ENCODE data around the gene ITK. TPM values are rescaled to one million over a fixed set of nuclear protein-coding genes. Genes with fewer than 3 reads are reported as not detected.

ITK gene
- total RNA-seq, 1 donor from 2014 or later = 8.1 TPM

DNA sequence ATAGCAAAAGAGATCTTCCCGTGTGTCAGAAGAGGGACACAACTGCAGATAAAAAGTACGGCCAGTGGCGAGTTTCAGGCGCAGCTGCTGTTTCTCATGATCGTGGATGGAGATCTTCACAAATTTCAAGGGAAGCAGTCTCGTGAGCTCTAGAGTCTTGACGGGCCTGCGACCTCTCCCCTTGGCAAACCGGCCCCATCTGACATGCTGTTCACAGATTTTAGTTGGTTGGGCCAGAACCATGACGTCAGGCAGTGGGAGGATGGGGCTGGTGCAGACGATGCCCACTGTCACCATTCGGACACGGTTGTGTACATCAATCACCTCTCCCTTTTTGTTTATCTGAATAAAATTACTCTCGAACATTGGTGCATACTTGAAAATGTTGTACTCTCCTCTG is 15.0 kb upstream of the ITK start:
- no peak for ATAC-seq
- intact Hi-C loops (cut with DNase I) = no loop called here
- DNase-seq = no peak

DNA sequence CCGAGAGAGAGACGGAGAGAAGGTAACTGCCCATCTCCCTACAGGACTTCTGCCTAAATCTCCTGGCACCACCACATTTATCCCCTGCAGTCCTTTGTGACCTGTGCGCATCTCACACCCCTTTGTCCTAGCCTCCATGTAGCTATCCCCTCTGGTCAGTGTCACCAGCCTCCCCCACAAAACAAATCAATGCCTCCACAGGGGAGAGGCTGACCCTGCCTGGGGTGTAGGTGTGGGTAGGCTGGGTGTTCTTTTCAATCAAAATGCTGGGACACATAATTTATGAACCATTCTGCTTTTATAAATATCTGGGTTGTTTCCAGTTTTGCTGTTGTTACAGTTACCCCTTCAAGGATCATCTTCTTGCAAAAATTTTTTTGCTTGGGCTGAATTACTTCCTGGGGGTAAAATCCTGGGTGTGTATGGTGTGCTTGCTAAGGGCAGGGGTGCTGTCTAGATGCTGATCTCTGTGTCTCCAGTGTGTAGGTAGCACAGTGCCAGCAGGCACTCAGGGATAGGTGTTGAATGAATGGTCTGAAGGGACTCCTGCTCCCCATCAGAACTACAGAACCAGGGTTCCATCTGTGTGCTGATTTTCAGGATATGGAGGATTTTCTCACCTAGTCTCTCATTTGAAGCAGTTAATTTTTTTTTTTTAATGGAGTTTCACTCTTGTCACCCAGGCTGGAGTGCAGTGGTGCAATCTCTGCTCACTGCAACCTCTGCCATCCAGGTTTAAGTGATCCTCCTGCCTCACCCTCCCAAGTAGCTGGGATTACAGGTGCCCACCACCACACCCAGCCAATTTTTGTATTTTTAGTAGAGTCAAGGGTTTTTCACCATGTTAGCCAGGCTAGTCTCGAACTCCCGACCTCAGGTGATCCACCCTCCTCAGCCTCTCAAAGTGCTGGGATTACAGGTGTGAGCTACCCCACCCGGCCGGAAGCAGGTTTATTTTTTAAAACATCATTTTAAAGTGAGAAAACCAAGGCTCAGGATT is 14.1 kb upstream of the ITK start, which contains the start of gene GARIN3:
GARIN3 (minus strand) TSS at position 51 of the 1,000 bp plus-strand sequence. CDS start 96 bp downstream, outside the sequence.
- no peak within 1 kb of the TSS for H3K4me3 ChIP-seq
- no peaks in the 10 kb centered on the region for H3K36me3 ChIP-seq
- H3K9me3 ChIP-seq = no peaks in the 10 kb centered on the region
- ATAC-seq = no peak
- intact Hi-C loops (cut with DNase I) = no loop called here
- no peak for DNase-seq
- TF ChIP-seq, protein P1, sequence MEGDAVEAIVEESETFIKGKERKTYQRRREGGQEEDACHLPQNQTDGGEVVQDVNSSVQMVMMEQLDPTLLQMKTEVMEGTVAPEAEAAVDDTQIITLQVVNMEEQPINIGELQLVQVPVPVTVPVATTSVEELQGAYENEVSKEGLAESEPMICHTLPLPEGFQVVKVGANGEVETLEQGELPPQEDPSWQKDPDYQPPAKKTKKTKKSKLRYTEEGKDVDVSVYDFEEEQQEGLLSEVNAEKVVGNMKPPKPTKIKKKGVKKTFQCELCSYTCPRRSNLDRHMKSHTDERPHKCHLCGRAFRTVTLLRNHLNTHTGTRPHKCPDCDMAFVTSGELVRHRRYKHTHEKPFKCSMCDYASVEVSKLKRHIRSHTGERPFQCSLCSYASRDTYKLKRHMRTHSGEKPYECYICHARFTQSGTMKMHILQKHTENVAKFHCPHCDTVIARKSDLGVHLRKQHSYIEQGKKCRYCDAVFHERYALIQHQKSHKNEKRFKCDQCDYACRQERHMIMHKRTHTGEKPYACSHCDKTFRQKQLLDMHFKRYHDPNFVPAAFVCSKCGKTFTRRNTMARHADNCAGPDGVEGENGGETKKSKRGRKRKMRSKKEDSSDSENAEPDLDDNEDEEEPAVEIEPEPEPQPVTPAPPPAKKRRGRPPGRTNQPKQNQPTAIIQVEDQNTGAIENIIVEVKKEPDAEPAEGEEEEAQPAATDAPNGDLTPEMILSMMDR (IDR thresholded peaks at IDR 0.05) = no peak
- H3K27ac ChIP-seq = no peak within 1 kb of the TSS
- no peaks in the 10 kb centered on the region for H3K27me3 ChIP-seq
- no peaks in the 10 kb centered on the region for H3K4me1 ChIP-seq

More for the DNA sequence above, 15.0 kb upstream of the ITK start:
- H3K27me3 ChIP-seq = no peaks in the 10 kb centered on the region
- no peak overlapping the region for H3K4me3 ChIP-seq
- TF ChIP-seq, protein P1 (IDR thresholded peaks at IDR 0.05) = no peak
- H3K4me1 ChIP-seq = no peaks in the 10 kb centered on the region
- H3K27ac ChIP-seq = no peak overlapping the region
- no peaks in the 10 kb centered on the region for H3K36me3 ChIP-seq
- H3K9me3 ChIP-seq = no peaks in the 10 kb centered on the region

DNA sequence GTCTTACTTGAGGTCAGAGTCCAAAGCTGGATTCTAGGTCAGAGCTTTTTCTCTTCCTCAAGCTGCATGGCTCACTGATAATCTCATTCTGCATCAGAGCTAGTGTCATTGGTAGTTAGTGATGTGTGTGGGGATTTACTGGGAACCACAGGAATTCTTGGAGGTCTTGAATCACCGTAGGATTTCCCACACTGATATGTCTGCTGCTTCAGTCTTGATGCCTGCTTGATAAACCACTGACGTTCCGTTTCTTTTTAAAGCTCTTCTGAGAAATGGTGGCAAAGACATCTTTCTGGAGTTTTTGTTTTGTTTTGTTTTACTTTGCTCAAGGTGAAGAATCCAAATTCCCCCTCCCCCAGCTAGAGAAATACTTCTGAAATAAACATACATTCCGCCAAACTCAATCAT is 13.4 kb upstream of the ITK start:
- intact Hi-C loops (cut with DNase I) = no loop called here
- no peaks in the 10 kb centered on the region for H3K9me3 ChIP-seq
- H3K36me3 ChIP-seq = no peaks in the 10 kb centered on the region
- TF ChIP-seq, protein P1 (IDR thresholded peaks at IDR 0.05) = no peak
- H3K27ac ChIP-seq = no peak overlapping the region
- no peaks in the 10 kb centered on the region for H3K27me3 ChIP-seq
- no peak overlapping the region for H3K4me3 ChIP-seq
- no peak for ATAC-seq
- DNase-seq = no peak
- no peaks in the 10 kb centered on the region for H3K4me1 ChIP-seq

DNA sequence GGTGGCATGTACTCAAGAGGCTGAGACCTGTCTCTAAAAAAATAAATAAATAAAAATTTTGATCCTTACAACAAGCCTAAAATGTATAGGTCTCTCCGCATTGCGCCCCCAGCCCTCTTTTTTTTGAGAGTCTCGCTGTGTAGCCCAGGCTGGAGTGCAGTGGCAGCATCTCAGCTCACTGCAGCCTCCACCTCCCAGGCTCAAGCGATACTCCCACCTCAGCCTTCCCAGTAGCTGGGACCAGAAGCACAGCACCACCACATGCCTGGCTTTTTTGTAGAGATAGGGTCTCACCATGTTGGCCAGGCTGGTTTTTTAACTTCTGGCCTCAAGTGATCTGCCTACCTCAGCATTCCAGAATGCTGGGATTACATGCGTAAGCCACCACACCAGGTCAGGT is 12.4 kb upstream of the ITK start:
- no peak overlapping the region for H3K27ac ChIP-seq
- H3K4me1 ChIP-seq = no peaks in the 10 kb centered on the region
- H3K36me3 ChIP-seq = no peaks in the 10 kb centered on the region
- H3K27me3 ChIP-seq = no peaks in the 10 kb centered on the region
- no peak overlapping the region for H3K4me3 ChIP-seq
- TF ChIP-seq, protein P1 (IDR thresholded peaks at IDR 0.05) = no peak
- DNase-seq = no peak
- intact Hi-C loops (cut with DNase I) = no loop called here
- no peak for ATAC-seq
- no peaks in the 10 kb centered on the region for H3K9me3 ChIP-seq

DNA sequence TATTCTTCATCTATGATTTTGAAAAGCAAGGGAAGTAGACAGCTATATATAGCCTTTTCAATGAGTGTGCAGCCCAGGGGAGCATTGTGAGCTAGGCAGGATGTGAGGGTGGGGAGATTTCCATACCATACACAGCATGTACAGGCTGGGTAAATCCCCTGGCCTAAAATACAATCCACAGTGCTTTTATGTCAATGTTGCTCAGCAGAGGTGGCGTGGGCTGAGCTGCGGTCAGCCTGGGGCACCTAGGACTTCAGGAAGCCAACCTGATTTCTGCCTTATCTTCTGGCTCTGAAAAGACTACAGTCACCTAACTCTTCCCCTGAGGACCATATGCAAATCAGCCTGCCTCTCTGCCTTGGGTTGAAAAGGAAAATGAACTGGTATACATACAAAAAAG is 8.2 kb upstream of the ITK start:
- DNase-seq (no peak), ATAC-seq (no peak)
- Histone ChIP-seq H3K4me3 (no peak overlapping the region), H3K36me3 (no peaks in the 10 kb centered on the region), H3K4me1 (no peaks in the 10 kb centered on the region), H3K27ac (no peak overlapping the region), H3K27me3 (no peaks in the 10 kb centered on the region), H3K9me3 (no peaks in the 10 kb centered on the region)
- intact Hi-C loops (cut with DNase I) = no loop called here
- TF ChIP-seq, protein P1 (IDR thresholded peaks at IDR 0.05) = no peak

All from upper lobe of right lung (tissue), 1 donor.